DOHH2 (cell line): ENCODE data around the gene USH1C.

Experiments
- H3F3A ChIP-seq: fragments of 200-600 bp; sonication (generic), shearing (Covaris generic); 2 replicates; pipeline ENCODE4 v1.6.0; 2016; ENCODE audit warnings: antibody characterized with exemption, mild to moderate bottlenecking; ENCODE audit not compliant: control insufficient read depth, insufficient read depth
- H3K27ac ChIP-seq: fragments of 200-600 bp; sonication (generic); 2 replicates; pipeline ENCODE4 v1.5.1; 2014; ENCODE audit warnings: low read depth, mild to moderate bottlenecking, low read length, moderate library complexity
- H3K27me3 ChIP-seq: fragments of 200-600 bp; sonication (generic); 2 replicates; pipeline ENCODE4 v1.6.1; 2014; ENCODE audit warnings: mild to moderate bottlenecking, low read length, mixed read lengths; ENCODE audit not compliant: control insufficient read depth
- H3K36me3 ChIP-seq: fragments of 200-600 bp; sonication (generic); 2 replicates; pipeline ENCODE4 v1.6.1; 2014; ENCODE audit warnings: mild to moderate bottlenecking, low read length, moderate library complexity, mixed read lengths; ENCODE audit not compliant: control insufficient read depth
- H3K4me1 ChIP-seq: fragments of 200-600 bp; sonication (generic); 2 replicates; pipeline ENCODE4 v1.6.1; 2014; ENCODE audit warnings: mild to moderate bottlenecking, low read length, mixed read lengths; ENCODE audit not compliant: control insufficient read depth
- H3K4me2 ChIP-seq: fragments of 200-600 bp; sonication (generic); 2 replicates; pipeline ENCODE4 v1.6.0; 2014; ENCODE audit warnings: mild to moderate bottlenecking, low read length, moderate library complexity
- H3K4me3 ChIP-seq: fragments of 200-600 bp; sonication (generic); 2 replicates; pipeline ENCODE4 v1.5.1; 2014; ENCODE audit warnings: mild to moderate bottlenecking, low read length, mixed read lengths
- H3K79me2 ChIP-seq: fragments of 200-600 bp; sonication (generic); 2 replicates; pipeline ENCODE4 v1.6.1; 2014; ENCODE audit warnings: mild to moderate bottlenecking, low read length, mixed read lengths; ENCODE audit not compliant: control insufficient read depth
- H3K9me2 ChIP-seq: fragments of 200-600 bp; sonication (generic); replicated peaks from 2 replicates; pipeline ENCODE4 v1.6.1; 2014; ENCODE audit warnings: mild to moderate bottlenecking, low read length, mixed read lengths; ENCODE audit not compliant: control insufficient read depth
- H3K9me3 ChIP-seq: fragments of 200-600 bp; sonication (generic); 2 replicates; pipeline ENCODE4 v1.6.1; 2014; ENCODE audit warnings: antibody characterized with exemption, low read length, mixed read lengths; ENCODE audit not compliant: control insufficient read depth, insufficient read depth
- H4K20me1 ChIP-seq: fragments of 200-600 bp; sonication (generic); 2 replicates; pipeline ENCODE4 v1.6.0; 2014; ENCODE audit warnings: low read depth, mild to moderate bottlenecking, antibody characterized with exemption, low read length, moderate library complexity; ENCODE audit not compliant: control insufficient read depth, insufficient read depth
- CTCF ChIP-seq: fragments of 200-600 bp; sonication (generic); IDR thresholded peaks from one replicate; pipeline ENCODE4 v1.5.1; 2014; ENCODE audit warnings: antibody characterized with exemption, mild to moderate bottlenecking, low read depth, low read length; ENCODE audit not compliant: poor library complexity, severe bottlenecking
- EZH2phosphoT487 ChIP-seq: fragments of 200-600 bp; sonication (generic); IDR thresholded peaks from 2 replicates; pipeline ENCODE4 v1.6.1; 2017; ENCODE audit warnings: borderline replicate concordance, mild to moderate bottlenecking, antibody characterized with exemption, low read length, moderate library complexity, mixed read lengths

Gene USH1C

GRCh38 chr11:17446482-17446881 lies 97.7 kb downstream of the USH1C start:
- Histone ChIP-seq H3K9me3 (no peaks in the 10 kb centered on the region), H3K4me3 (no peak overlapping the region), H3K27ac (no peak overlapping the region), H3K4me1 (no peaks in the 10 kb centered on the region), H3K4me2 (no peak overlapping the region), H3K9me2 (no peaks in the 10 kb centered on the region), H3K27me3 (peaks cover 14% of the 10 kb centered on the region; the same call in 1 of the 2 replicates), H3K36me3 (no peaks in the 10 kb centered on the region), H4K20me1 (no peaks in the 10 kb centered on the region), H3K79me2 (no peaks in the 10 kb centered on the region), H3F3A (no peaks in the 10 kb centered on the region)
- TF ChIP-seq CTCF (no peak), EZH2phosphoT487 (no peak)

DNA sequence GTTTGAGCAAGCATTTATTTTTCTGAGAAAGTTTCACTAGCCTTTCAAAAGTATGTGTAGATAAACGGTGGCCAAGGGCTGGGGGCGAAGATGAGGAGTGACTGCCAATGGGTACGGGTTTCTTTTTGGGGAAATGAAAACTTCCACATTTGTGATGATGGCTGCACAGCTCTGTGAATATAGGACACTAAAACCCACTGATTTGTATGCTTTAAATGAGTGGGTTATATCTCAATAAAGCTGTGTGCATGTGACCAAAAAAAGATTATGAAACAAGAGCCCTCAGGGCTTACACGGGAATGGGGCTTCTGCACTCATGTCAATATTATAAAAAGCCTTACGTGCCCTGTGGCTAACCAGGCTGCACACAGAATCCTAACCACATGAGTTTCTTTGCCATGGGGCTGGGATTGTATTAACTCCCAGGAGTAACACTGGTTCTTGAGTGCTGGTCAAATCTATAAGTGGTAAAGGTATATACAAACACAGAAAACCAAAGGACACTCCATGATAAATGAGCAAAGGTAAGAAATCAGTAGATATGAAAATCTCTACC lies 98.9 kb downstream of the USH1C start:
- H3K4me3 ChIP-seq: no peak overlapping the region

GRCh38 chr11:17443926-17444690 lies 100.1 kb downstream of the USH1C start:
- Histone ChIP-seq H3K9me3 (no peaks in the 10 kb centered on the region), H3K27me3 (peaks cover 12% of the 10 kb centered on the region; the same call in 1 of the 2 replicates), H3K4me1 (no peaks in the 10 kb centered on the region), H4K20me1 (no peaks in the 10 kb centered on the region), H3K9me2 (no peaks in the 10 kb centered on the region), H3F3A (no peaks in the 10 kb centered on the region), H3K27ac (no peak overlapping the region), H3K4me2 (no peak overlapping the region), H3K79me2 (no peaks in the 10 kb centered on the region), H3K36me3 (no peaks in the 10 kb centered on the region), H3K4me3 (no peak overlapping the region)
- no peak for TF ChIP-seq EZH2phosphoT487
- TF ChIP-seq CTCF: no peak

More for the DNA sequence above, 98.9 kb downstream of the USH1C start:
- H3K36me3 ChIP-seq: no peaks in the 10 kb centered on the region
- no peaks in the 10 kb centered on the region for H3K79me2 ChIP-seq
- H4K20me1 ChIP-seq: no peaks in the 10 kb centered on the region
- peaks cover 12% of the 10 kb centered on the region; the same call in 1 of the 2 replicates for H3K27me3 ChIP-seq
- no peaks in the 10 kb centered on the region for H3K4me1 ChIP-seq
- no peak overlapping the region for H3K27ac ChIP-seq
- H3K9me3 ChIP-seq: no peaks in the 10 kb centered on the region
- TF ChIP-seq CTCF: no peak
- TF ChIP-seq EZH2phosphoT487: no peak
- H3F3A ChIP-seq: no peaks in the 10 kb centered on the region
- no peaks in the 10 kb centered on the region for H3K9me2 ChIP-seq
- no peak overlapping the region for H3K4me2 ChIP-seq
